GM18517 (cell line): ENCODE data around the gene SLC23A3.

Experiments
- ATAC-seq: cut with Tn5 transposase; IDR thresholded peaks from one replicate; pipeline ENCODE4 v1.9.1; 2021; ENCODE audit warnings: mild to moderate bottlenecking, moderate library complexity; ENCODE audit not compliant: unreplicated experiment

SLC23A3 gene

DNA sequence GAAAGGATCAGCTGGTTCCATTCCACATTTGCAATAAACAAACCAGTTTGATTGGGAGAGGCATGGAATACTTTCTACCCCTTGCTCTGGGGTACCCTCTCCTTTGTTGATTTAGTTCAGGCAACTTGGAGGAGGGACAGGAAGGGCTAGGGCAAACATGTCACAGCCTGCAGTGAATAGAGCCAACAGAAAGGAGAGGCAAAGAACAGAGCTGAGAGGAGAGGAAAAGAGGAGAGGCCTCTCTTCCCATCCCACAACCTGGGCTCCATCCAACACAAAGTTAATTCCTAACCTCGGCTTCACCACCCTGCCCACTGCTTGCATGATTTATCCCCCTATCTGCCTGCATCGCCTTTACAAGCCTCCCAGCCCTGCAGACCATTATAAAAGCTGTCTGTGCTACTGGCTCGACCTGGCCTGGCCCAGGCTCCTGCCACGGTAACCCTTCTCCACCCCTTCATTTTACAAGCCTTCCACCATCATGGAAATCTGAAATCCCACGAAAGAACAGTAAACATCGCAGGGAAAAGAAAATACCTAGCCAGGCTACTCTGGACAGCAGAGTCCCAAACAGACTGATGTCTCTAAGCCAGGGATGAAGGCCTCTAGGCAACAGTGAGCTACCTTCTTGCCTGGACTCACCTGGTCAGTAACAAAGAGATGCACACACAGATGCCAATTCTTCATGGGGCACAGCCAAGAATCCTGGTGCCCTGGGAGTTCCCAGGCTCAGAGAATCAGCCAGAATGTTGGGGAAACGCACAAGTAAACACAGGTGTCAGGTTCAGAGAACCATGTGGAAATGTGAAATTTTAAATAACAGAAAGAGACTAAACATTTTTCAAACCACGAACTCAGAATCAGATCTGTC is 52.8 kb downstream of the SLC23A3 start:
- ATAC-seq, result no peak

DNA sequence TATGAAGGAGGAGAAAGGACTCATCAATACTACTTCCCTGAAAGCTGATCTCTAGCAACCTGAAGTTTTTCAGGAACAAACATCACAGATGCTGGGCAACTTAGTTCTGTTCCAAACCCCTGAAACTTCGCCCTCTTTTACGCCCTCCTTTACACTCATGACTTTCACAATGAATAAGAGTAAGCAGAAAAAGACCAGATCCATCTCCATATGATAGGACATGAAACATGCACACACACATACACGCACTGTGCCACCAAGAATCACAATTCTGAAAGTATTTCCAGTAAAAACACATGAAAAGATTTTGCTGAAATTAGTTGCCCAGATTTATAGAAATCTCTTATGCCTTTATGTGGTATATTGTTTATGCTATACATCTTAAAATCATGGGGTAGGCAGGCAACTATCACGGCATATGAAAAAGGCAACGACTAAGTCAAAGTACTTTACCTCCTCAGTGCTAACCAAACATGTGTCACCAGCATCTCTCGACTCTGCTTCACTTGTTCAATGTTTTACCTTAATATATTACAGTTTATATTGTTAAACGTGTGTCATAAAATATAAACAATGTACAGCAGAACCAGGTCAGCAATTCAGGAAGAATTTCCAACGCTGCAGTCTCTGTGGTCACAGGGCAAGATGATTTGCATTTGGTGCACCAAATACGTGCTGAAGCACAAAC is 57.0 kb downstream of the SLC23A3 start:
- no peak for ATAC-seq

DNA sequence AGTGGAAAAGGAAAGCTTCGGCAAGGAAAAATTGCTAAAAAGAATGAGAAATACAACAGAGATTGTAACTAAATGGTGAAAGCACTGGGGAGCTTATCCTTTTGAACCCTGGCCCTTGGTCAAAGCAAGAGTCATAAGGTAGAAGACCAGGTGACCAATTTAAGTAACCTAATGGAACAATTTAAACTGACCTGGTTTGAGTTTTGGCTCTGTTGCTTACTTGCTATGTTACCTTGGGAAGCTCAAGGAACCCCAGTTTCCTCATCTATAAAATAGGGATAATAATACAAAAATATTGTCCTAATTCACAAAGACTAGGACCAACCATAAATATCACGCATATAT is 57.8 kb downstream of the SLC23A3 start:
- no peak for ATAC-seq
